Hematopoietic multipotent progenitor cell treated with erythropoietin and hydrocortisone succinate and interleukin-3 and kit ligand, for 8 days (in vitro differentiated cells): ENCODE data around the gene COL4A6.

Source experiments
- DNase-seq: peaks from one replicate; pipeline ENCODE4 v3.0.0-alpha.2; 2015

COL4A6 gene

GRCh38 chrX:108268434-108269080, 169.7 kb downstream of the COL4A6 start:
- no peak for DNase-seq

GRCh38 chrX:108267557-108267956, 170.7 kb downstream of the COL4A6 start:
- no peak for DNase-seq

- DNase-seq, result no peak
Measured at GRCh38 chrX:108264376-108264775, 173.8 kb downstream of the COL4A6 start.

- no peak for DNase-seq
Measured at GRCh38 chrX:108261549-108262203, 176.5 kb downstream of the COL4A6 start.

GRCh38 chrX:108257556-108257955, 180.7 kb downstream of the COL4A6 start:
- DNase-seq, result no peak

GRCh38 chrX:108254636-108255035, 183.6 kb downstream of the COL4A6 start:
- DNase-seq, result no peak

- no peak for DNase-seq
Measured at GRCh38 chrX:108250654-108251579, 187.3 kb downstream of the COL4A6 start.

GRCh38 chrX:108246304-108246954, 191.8 kb downstream of the COL4A6 start:
- no peak for DNase-seq

GRCh38 chrX:108245462-108245861, 192.8 kb downstream of the COL4A6 start:
- DNase-seq, result no peak

- no peak for DNase-seq
Measured at GRCh38 chrX:108235986-108236385, 202.2 kb downstream of the COL4A6 start.

GRCh38 chrX:108230574-108230973, 207.6 kb downstream of the COL4A6 start:
- DNase-seq, result no peak

- DNase-seq, result peak; percentile 33
Measured at GRCh38 chrX:108224727-108225621, 213.2 kb downstream of the COL4A6 start.

GRCh38 chrX:108224218-108224617, 214.0 kb downstream of the COL4A6 start:
- DNase-seq, result no peak

- DNase-seq, result no peak
Measured at GRCh38 chrX:108223585-108223984, 214.6 kb downstream of the COL4A6 start.

GRCh38 chrX:108221301-108221864, 216.8 kb downstream of the COL4A6 start:
- DNase-seq, result no peak

- peak; percentile 17 for DNase-seq
Measured at GRCh38 chrX:108219949-108220601, 218.1 kb downstream of the COL4A6 start.

GRCh38 chrX:108217876-108218275, 220.3 kb downstream of the COL4A6 start:
- DNase-seq, result no peak

- DNase-seq, result no peak
Measured at GRCh38 chrX:108216919-108217571, 221.2 kb downstream of the COL4A6 start.

- DNase-seq, result no peak
Measured at GRCh38 chrX:108216405-108216804, 221.8 kb downstream of the COL4A6 start.

GRCh38 chrX:108211301-108211700, 226.9 kb downstream of the COL4A6 start:
- DNase-seq, result no peak
